ENCODE measurements around the gene KIF18B.

The KIF18B gene

DNA sequence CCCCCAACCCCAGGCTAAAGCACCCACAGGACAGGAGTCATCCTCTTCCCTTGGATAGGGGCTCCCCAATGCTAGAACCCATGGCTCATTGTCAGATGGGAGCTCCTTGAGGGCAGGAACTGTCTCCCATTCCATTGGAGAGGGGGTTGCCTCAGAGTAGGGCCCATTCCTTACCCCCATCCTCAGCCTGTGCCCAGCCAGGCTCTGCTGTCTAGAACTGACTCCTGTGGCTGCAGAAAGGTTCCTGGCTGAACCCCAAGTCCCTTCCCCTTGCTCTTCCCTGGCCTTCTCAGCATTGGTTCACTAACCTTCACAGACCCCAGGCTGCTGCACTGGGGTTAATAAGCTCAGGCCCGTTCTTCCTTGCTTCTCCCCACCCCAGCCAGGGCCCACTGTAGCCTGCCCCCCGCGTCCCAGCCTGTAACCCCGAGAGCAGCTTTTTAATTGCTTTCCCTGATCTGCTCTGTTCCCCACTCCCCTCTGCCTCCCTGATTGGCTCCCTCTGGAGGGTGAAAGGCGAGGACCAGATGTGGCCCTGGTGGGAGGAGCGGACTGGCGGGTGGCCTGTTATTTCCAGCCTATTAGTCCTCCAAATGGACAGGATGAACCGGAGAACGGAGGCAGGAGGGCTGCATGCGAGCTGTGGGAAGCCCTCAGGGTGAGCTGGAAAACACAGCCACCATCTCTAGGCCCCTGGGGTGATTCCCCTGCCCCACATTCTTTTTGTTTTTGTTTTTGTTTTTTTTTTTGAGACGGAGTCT is 26.3 kb downstream of the KIF18B start:
- no peak overlapping the region for H3K27ac Mint-ChIP-seq
- H3K4me1 Mint-ChIP-seq (ENCODE audit: low read depth) = no peaks in the 10 kb centered on the region
- no peaks in the 10 kb centered on the region for H3K36me3 Mint-ChIP-seq
- no peaks in the 10 kb centered on the region for H3K27me3 Mint-ChIP-seq
- H3K4me3 Mint-ChIP-seq = no peak overlapping the region
- no peaks in the 10 kb centered on the region for H3K9me3 Mint-ChIP-seq (ENCODE audit: low read depth)

DNA sequence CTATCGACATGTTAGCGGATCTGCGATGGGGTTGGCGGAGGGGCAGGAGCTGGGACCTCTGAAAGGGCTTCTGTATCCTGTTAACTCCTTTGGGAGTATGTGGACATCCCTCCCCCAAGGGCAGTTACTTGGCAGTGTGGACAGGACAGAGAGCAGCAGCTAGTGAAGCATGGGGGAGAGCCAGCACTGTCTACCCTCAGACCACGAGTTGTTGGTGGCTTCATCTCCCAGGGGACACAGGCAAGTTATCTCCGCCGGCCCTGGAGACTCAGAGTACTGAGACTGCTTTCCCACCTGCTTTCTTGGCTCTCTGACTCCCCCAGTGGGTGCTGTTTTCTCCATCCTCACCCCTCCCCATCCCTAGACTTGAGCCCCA is 27.0 kb downstream of the KIF18B start:
- no peaks in the 10 kb centered on the region for H3K4me1 Mint-ChIP-seq (ENCODE audit: low read depth)
- H3K9me3 Mint-ChIP-seq (ENCODE audit: low read depth) = no peaks in the 10 kb centered on the region
- H3K27ac Mint-ChIP-seq = no peak overlapping the region
- no peak overlapping the region for H3K4me3 Mint-ChIP-seq
- no peaks in the 10 kb centered on the region for H3K27me3 Mint-ChIP-seq
- no peaks in the 10 kb centered on the region for H3K36me3 Mint-ChIP-seq

GRCh38 chr17:44919885-44920564 is 27.5 kb downstream of the KIF18B start:
- H3K4me3 Mint-ChIP-seq = no peak overlapping the region
- no peaks in the 10 kb centered on the region for H3K27me3 Mint-ChIP-seq
- H3K27ac Mint-ChIP-seq = no peak overlapping the region
- no peaks in the 10 kb centered on the region for H3K36me3 Mint-ChIP-seq
- H3K9me3 Mint-ChIP-seq (ENCODE audit: low read depth) = no peaks in the 10 kb centered on the region
- no peaks in the 10 kb centered on the region for H3K4me1 Mint-ChIP-seq (ENCODE audit: low read depth)

- Mint-ChIP-seq H3K4me1 (ENCODE audit: low read depth) (no peaks in the 10 kb centered on the region), H3K4me3 (no peak overlapping the region), H3K9me3 (ENCODE audit: low read depth) (no peaks in the 10 kb centered on the region), H3K27ac (no peak overlapping the region), H3K27me3 (no peaks in the 10 kb centered on the region), H3K36me3 (no peaks in the 10 kb centered on the region)
Observed at GRCh38 chr17:44919411-44919810, 28.2 kb downstream of the KIF18B start.

DNA sequence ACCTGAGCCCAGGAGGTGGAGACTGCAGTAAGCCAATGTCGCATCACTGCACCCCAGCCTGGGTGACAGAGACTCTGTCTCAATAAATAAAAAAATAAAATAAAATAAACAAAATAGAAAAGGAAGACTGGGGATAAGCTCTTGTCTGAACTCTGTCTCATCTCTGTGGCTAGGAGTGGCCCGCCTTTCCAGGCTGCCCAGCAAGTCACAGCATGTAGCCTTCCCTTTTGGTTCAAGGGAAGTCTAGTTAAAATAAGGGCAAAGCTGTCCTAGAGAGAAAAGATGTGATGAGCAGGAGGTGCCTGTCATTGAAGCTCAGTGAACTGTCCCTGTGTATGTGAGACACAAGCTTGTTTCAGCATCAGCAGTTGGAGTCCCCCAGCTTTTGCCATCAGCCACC is 29.6 kb downstream of the KIF18B start:
- Mint-ChIP-seq H3K27me3 (peaks cover 7% of the 10 kb centered on the region), H3K4me3 (no peak overlapping the region), H3K27ac (no peak overlapping the region), H3K4me1 (ENCODE audit: low read depth) (peaks cover 2% of the 10 kb centered on the region), H3K36me3 (no peaks in the 10 kb centered on the region), H3K9me3 (ENCODE audit: low read depth) (no peaks in the 10 kb centered on the region)

DNA sequence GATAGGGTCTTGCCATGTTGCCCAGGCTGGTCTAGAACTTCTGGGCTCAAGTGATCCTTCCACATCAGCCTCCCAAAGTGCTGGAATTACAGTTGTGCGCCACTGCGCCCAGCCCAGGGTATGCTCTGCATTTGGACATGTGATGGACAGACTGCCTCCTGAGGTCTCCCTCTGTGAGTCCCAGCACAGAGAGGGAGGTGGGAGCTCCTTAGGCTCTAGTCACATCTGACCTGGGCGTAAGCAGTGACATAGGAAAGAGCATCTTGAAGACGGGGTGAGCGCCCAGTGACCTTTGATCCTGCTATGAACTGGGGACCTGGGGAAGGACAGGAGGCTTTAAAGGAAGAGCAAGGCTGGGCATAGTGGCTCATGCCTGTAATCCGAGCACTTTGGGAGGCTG is 30.1 kb downstream of the KIF18B start:
- peaks cover 9% of the 10 kb centered on the region for H3K27me3 Mint-ChIP-seq

DNA sequence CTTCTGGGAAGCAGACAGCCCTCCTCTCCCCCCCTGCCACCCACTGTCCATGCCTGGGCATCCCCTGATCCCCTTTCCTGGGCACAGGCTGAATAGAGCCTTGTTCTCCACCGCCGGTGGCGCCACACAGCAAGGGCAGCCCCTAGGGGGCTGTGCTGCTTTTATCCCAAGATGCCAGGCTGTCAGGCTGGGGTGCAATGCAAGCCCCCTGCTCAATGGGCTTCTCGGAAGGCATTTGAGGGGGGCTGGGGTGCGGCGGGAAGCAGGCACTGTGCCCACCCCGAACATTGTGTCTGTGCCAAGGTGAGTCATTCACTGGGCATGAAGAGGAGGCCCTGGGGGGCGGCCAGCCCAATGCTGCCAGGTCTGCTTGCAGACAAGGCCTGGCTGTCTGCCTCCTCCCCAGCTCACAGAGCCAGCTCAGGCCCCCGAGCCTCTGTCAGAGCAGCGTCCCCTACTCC is 30.8 kb downstream of the KIF18B start:
- H3K27me3 Mint-ChIP-seq = peaks cover 10% of the 10 kb centered on the region
- no peak overlapping the region for H3K27ac Mint-ChIP-seq
- H3K9me3 Mint-ChIP-seq (ENCODE audit: low read depth) = no peaks in the 10 kb centered on the region
- H3K4me1 Mint-ChIP-seq (ENCODE audit: low read depth) = peaks cover 2% of the 10 kb centered on the region
- H3K36me3 Mint-ChIP-seq = no peaks in the 10 kb centered on the region
- no peak overlapping the region for H3K4me3 Mint-ChIP-seq

More for the DNA sequence above, 30.1 kb downstream of the KIF18B start:
- H3K36me3 Mint-ChIP-seq = no peaks in the 10 kb centered on the region
- no peaks in the 10 kb centered on the region for H3K9me3 Mint-ChIP-seq (ENCODE audit: low read depth)
- H3K4me1 Mint-ChIP-seq (ENCODE audit: low read depth) = peaks cover 2% of the 10 kb centered on the region
- no peak overlapping the region for H3K4me3 Mint-ChIP-seq
- H3K27ac Mint-ChIP-seq = no peak overlapping the region

- Mint-ChIP-seq H3K27me3 (peaks cover 10% of the 10 kb centered on the region), H3K4me3 (no peak overlapping the region), H3K36me3 (no peaks in the 10 kb centered on the region), H3K4me1 (ENCODE audit: low read depth) (peaks cover 2% of the 10 kb centered on the region), H3K9me3 (ENCODE audit: low read depth) (no peaks in the 10 kb centered on the region), H3K27ac (no peak overlapping the region)
Observed at GRCh38 chr17:44915862-44916780, 31.5 kb downstream of the KIF18B start.

- H3K27me3 Mint-ChIP-seq = peaks cover 10% of the 10 kb centered on the region
- H3K4me3 Mint-ChIP-seq = no peak within 1 kb of the TSS
- H3K4me1 Mint-ChIP-seq (ENCODE audit: low read depth) = peaks cover 6% of the 10 kb centered on the region
- H3K9me3 Mint-ChIP-seq (ENCODE audit: low read depth) = no peaks in the 10 kb centered on the region
- H3K36me3 Mint-ChIP-seq = no peaks in the 10 kb centered on the region
- no peak within 1 kb of the TSS for H3K27ac Mint-ChIP-seq
Observed at GRCh38 chr17:44915321-44915726, 32.2 kb downstream of the KIF18B start, which contains the start of gene GFAP. GFAP (minus strand) TSS chr17:44915500; CDS start chr17:44915486, 14 bp downstream.

DNA sequence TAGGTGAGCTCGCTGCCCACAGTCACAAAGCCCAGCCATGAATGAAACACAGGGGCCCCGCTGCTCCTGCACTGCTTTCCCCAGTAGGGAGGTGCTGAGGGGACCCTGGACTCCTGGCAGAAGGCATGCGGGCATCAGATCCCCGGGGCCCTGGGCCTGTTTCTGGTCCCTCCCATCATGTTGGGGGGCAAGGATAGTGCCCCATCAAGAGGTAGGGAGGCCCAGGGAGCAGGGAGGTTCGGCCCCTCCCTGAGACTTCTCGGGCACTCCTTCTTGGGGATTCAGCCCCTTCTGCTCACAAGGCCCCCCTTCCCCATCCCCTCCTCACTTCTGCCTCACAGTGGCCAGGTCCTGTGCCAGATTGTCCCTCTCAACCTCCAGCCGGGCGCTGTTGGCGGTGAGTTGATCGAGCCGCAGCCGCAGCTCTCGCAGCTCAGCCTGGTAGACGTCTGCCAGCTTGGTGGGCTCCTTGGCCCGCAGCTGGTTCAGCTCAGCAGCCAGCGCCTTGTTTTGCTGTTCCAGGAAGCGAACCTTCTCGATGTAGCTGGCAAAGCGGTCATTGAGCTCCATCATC is 32.8 kb downstream of the KIF18B start:
- Mint-ChIP-seq H3K9me3 (ENCODE audit: low read depth) (no peaks in the 10 kb centered on the region), H3K27me3 (peaks cover 10% of the 10 kb centered on the region)

GRCh38 chr17:44914148-44914547 is 33.4 kb downstream of the KIF18B start:
- no peak overlapping the region for H3K4me3 Mint-ChIP-seq
- no peak overlapping the region for H3K27ac Mint-ChIP-seq
- H3K4me1 Mint-ChIP-seq (ENCODE audit: low read depth) = peaks cover 6% of the 10 kb centered on the region
- H3K36me3 Mint-ChIP-seq = no peaks in the 10 kb centered on the region
- H3K27me3 Mint-ChIP-seq = peaks cover 10% of the 10 kb centered on the region
- no peaks in the 10 kb centered on the region for H3K9me3 Mint-ChIP-seq (ENCODE audit: low read depth)

More for the DNA sequence above, 32.8 kb downstream of the KIF18B start:
- H3K4me3 Mint-ChIP-seq = no peak overlapping the region
- peaks cover 6% of the 10 kb centered on the region for H3K4me1 Mint-ChIP-seq (ENCODE audit: low read depth)
- H3K27ac Mint-ChIP-seq = no peak overlapping the region
- no peaks in the 10 kb centered on the region for H3K36me3 Mint-ChIP-seq

DNA sequence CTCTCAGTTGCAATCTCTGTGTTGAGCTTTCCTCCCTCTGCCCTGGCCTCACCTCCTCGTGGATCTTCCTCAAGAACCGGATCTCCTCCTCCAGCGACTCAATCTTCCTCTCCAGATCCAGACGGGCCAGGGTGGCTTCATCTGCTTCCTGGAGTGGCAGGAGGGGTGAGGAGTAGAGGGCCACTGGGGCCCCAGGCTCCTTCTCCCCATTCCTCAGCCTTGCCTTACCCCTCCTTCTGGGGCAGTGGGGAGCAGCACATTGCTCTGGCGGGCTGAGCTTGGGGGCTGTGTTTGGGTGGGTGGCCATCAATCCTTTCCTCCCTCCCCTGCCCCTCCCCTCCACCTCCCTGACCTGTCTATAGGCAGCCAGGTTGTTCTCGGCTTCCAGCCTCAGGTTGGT is 33.9 kb downstream of the KIF18B start:
- no peak overlapping the region for H3K4me3 Mint-ChIP-seq
- no peak overlapping the region for H3K27ac Mint-ChIP-seq

GRCh38 chr17:44912763-44913544 is 34.6 kb downstream of the KIF18B start:
- Mint-ChIP-seq H3K27ac (no peak overlapping the region), H3K4me3 (no peak overlapping the region), H3K36me3 (no peaks in the 10 kb centered on the region), H3K27me3 (peaks cover 10% of the 10 kb centered on the region), H3K4me1 (ENCODE audit: low read depth) (peaks cover 6% of the 10 kb centered on the region), H3K9me3 (ENCODE audit: low read depth) (no peaks in the 10 kb centered on the region)

More for the DNA sequence above, 33.9 kb downstream of the KIF18B start:
- Mint-ChIP-seq H3K4me1 (ENCODE audit: low read depth) (peaks cover 6% of the 10 kb centered on the region), H3K9me3 (ENCODE audit: low read depth) (no peaks in the 10 kb centered on the region), H3K27me3 (peaks cover 10% of the 10 kb centered on the region), H3K36me3 (no peaks in the 10 kb centered on the region)
